Measurements from ENCODE around the gene PTPRM.

The PTPRM gene

GRCh38 chr18:8142932-8143331 is 575.8 kb downstream of the PTPRM start:
- DNase-seq, result no peak

GRCh38 chr18:8151181-8151580 is 584.1 kb downstream of the PTPRM start:
- DNase-seq, result no peak

- DNase-seq, result no peak
Observed at GRCh38 chr18:8153887-8154583, 586.9 kb downstream of the PTPRM start.

- DNase-seq, result no peak
Observed at GRCh38 chr18:8162802-8163201, 595.7 kb downstream of the PTPRM start.

- no peak for DNase-seq
Observed at GRCh38 chr18:8163286-8163959, 596.3 kb downstream of the PTPRM start.

- DNase-seq, result no peak
Observed at GRCh38 chr18:8165095-8165494, 598.0 kb downstream of the PTPRM start.

GRCh38 chr18:8167026-8167425 is 599.9 kb downstream of the PTPRM start:
- no peak for DNase-seq

- DNase-seq, result no peak
Observed at GRCh38 chr18:8167673-8168072, 600.6 kb downstream of the PTPRM start.

GRCh38 chr18:8169722-8170121 is 602.6 kb downstream of the PTPRM start:
- no peak for DNase-seq

GRCh38 chr18:8174771-8175170 is 607.7 kb downstream of the PTPRM start:
- DNase-seq, result no peak

- no peak for DNase-seq
Observed at GRCh38 chr18:8175501-8176061, 608.5 kb downstream of the PTPRM start.

GRCh38 chr18:8176109-8176508 is 609.0 kb downstream of the PTPRM start:
- no peak for DNase-seq

GRCh38 chr18:8176554-8176953 is 609.4 kb downstream of the PTPRM start:
- no peak for DNase-seq

- DNase-seq, result no peak
Observed at GRCh38 chr18:8177330-8178016, 610.4 kb downstream of the PTPRM start.

- DNase-seq, result no peak
Observed at GRCh38 chr18:8186413-8186812, 619.3 kb downstream of the PTPRM start.

GRCh38 chr18:8188184-8188583 is 621.1 kb downstream of the PTPRM start:
- DNase-seq, result no peak

- no peak for DNase-seq
Observed at GRCh38 chr18:8190980-8191379, 623.9 kb downstream of the PTPRM start.

GRCh38 chr18:8194431-8194830 is 627.3 kb downstream of the PTPRM start:
- no peak for DNase-seq

GRCh38 chr18:8196238-8196637 is 629.1 kb downstream of the PTPRM start:
- DNase-seq, result no peak

- DNase-seq, result no peak
Observed at GRCh38 chr18:8197499-8197898, 630.4 kb downstream of the PTPRM start.

- no peak for DNase-seq
Observed at GRCh38 chr18:8207996-8208395, 640.9 kb downstream of the PTPRM start.

GRCh38 chr18:8208716-8209115 is 641.6 kb downstream of the PTPRM start:
- no peak for DNase-seq

- no peak for DNase-seq
Observed at GRCh38 chr18:8212896-8213780, 646.0 kb downstream of the PTPRM start.

Data from DMS153 (cell line).